Adrenal gland (tissue), 12 donors: Measurements from ENCODE around the gene OARD1. TPM values are rescaled to one million over a fixed set of nuclear protein-coding genes. Genes with fewer than 3 reads are reported as not detected.

Source experiments
- DNase-seq, 7 donors: peaks; one replicate each; pipeline ENCODE4 v3.0.0-alpha.2; 2019 to 2020
- H3K27ac ChIP-seq, 5 donors: fragments of 200-600 bp; sonication (generic) in 4 of 5; 1 replicate in 3 of 5; 2 replicates in 2 of 5; pipeline versions ENCODE4 v1.5.1 to v1.8.0; 2016 to 2020; ENCODE audit warnings: mild to moderate bottlenecking in 1 of 5
- H3K27me3 ChIP-seq: fragments of 200-600 bp; 2 replicates; pipeline ENCODE4 v1.8.0; 2021
- H3K36me3 ChIP-seq, 2 donors: fragments of 200-600 bp; replicated peaks in 1 of 2; 1 replicate in 1 of 2; 2 replicates in 1 of 2; pipeline versions ENCODE4 v1.5.1 to v1.8.0; 2018 to 2022
- H3K4me1 ChIP-seq, 2 donors: fragments of 200-600 bp; replicated peaks in 1 of 2; 1 replicate in 1 of 2; 2 replicates in 1 of 2; pipeline versions ENCODE4 v1.5.1 to v1.8.0; 2018 to 2021
- H3K4me3 ChIP-seq, 4 donors: fragments of 200-600 bp; sonication (generic) in 3 of 4; one replicate each; pipeline ENCODE4 v1.5.1; 2016 to 2018
- H3K9me3 ChIP-seq, 3 donors: fragments of 200-600 bp; sonication (generic) in 1 of 3; replicated peaks in 1 of 3; 1 replicate in 2 of 3; 2 replicates in 1 of 3; pipeline versions ENCODE4 v1.5.1 to v1.8.0; 2016 to 2021
- POLR2A ChIP-seq, 2 donors: fragments of 450-650 bp; IDR thresholded peaks; one replicate each; pipeline ENCODE4 v1.6.1; 2017; ENCODE audit warnings: antibody characterized with exemption in 2 of 2, mild to moderate bottlenecking in 2 of 2, moderate library complexity in 1 of 2
- WGBS, 4 donors: extraction: QIAGEN DNeasy Blood & Tissue Kit in 2 of 4; methylation state at CpG; one replicate each; pipeline versions ENCODE4 v1.1.5 to v1.1.7; 2013 to 2017; 5-methylcytosine and 5-hydroxymethylcytosine counted together
- intact Hi-C, 2 donors: fragments of 100-400 bp; cut with DNase I; formaldehyde crosslinking; loops; one replicate each; pipeline versions ENCODE4 v1.14.1 to v1.15.0; 2022 to 2023
- polyA plus RNA-seq, 3 donors: library from polyadenylated mRNA; stranded (reverse); fragments of 200-250 nt in 2 of 3; fragments of 350-450 nt in 1 of 3; fragmentation: Illumina TruSeq in 1 of 3; extraction: RNeasy Lipid Tissue Mini Kit (QIAGEN cat#74804) in 1 of 3; gene quantifications; one replicate each; pipeline ENCODE4 v1.2.3, GENCODE V29; 2013 to 2014
- total RNA-seq, 9 donors: library from RNA; depleted of rRNA in 4 of 9; stranded (reverse); fragments of >200 nt in 4 of 9; fragments of 120-200 nt in 1 of 9; fragmentation: NEBNext Ultra II Directional in 1 of 9; extraction: Animal tissue kit (Norgen Biotek cat#: 25700) in 1 of 9; gene quantifications; one replicate each; pipeline versions ENCODE4 v1.1.0 to v1.2.4, GENCODE V29; 2013 to 2023
- TF ChIP-seq, protein P1 (sequence below), 6 experiments: fragments of 450-650 bp in 4 of 6; fragments of 200-600 bp in 2 of 6; sonication (generic) in 1 of 6; IDR thresholded peaks; 1 replicate in 5 of 6; 2 replicates in 1 of 6; pipeline versions ENCODE4 v1.5.1 to v1.8.0; 2016 to 2021; ENCODE audit warnings: antibody characterized with exemption in 6 of 6, mild to moderate bottlenecking in 2 of 6, moderate library complexity in 1 of 6
- donor health status: healthy with polysubstance abuse.
- donor health status: Bipolar disorder and iron deficiency.
- donor health status: DM: yes; HTN: yes; CAD: no.
- donor health status: DM: no; HTN: no; CAD: no.
- donor health status: DM: no; HTN: no; CAD: no.
- donor health status: DM: yes; HTN: yes; CAD: no.

The OARD1 gene
- total and polyA plus RNA-seq, 12 donors, result 10.1 to 44.4 (median 24.1) TPM

GRCh38 chr6:41042226-41043055 lies 29.7 kb downstream of the OARD1 start, which contains the start of gene TSPO2:
Gene TSPO2, plus strand, starts transcription at chr6:41042467. Its CDS starts 519 bp downstream, at chr6:41042986.
- intact Hi-C loops, result no loop called here

DNA sequence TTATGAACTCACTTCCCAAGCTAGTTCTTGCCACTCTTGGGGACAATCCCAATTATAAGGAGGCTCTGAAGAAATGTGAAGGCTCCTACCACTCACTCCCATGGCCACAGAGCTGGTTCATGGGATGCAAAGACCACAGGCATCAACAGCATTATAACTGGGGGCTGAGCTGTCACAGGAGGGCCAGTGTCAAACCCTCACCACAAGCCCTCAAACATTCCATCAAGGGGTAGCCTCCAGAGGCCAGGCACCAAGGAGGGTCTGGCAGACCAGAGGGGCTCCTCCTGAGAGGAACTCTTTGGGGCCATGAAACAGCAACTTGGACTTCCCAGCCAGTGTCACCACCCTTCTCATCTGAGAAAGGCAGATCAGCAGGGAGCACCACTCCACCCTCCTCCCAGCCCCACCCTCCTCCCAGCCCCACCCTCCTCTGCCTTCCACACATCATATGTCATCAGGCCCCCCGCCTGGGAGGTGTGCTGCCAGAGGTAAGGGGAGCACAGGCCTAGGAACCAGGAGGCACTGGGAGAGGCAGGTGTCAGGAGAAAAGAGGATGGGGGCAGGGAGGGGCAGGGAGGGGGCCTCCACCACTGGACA lies 31.1 kb downstream of the OARD1 start:
- no peak for DNase-seq
- Histone ChIP-seq H3K27ac (no peak overlapping the region), H3K36me3 (no peaks in the 10 kb centered on the region), H3K27me3 (no peaks in the 10 kb centered on the region), H3K4me3 (no peak overlapping the region), H3K9me3 (no peaks in the 10 kb centered on the region), H3K4me1 (no peaks in the 10 kb centered on the region)
- intact Hi-C loops, result no loop called here
- WGBS, 4 donors, result 74 to 100% (median 80%) methylated on average over 1 of the region's 1 CpG
- TF ChIP-seq, protein P1, sequence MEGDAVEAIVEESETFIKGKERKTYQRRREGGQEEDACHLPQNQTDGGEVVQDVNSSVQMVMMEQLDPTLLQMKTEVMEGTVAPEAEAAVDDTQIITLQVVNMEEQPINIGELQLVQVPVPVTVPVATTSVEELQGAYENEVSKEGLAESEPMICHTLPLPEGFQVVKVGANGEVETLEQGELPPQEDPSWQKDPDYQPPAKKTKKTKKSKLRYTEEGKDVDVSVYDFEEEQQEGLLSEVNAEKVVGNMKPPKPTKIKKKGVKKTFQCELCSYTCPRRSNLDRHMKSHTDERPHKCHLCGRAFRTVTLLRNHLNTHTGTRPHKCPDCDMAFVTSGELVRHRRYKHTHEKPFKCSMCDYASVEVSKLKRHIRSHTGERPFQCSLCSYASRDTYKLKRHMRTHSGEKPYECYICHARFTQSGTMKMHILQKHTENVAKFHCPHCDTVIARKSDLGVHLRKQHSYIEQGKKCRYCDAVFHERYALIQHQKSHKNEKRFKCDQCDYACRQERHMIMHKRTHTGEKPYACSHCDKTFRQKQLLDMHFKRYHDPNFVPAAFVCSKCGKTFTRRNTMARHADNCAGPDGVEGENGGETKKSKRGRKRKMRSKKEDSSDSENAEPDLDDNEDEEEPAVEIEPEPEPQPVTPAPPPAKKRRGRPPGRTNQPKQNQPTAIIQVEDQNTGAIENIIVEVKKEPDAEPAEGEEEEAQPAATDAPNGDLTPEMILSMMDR (IDR thresholded peaks at IDR 0.05), result no peak
- TF ChIP-seq POLR2A (IDR thresholded peaks at IDR 0.05), result no peak

More at GRCh38 chr6:41042226-41043055, 29.7 kb downstream of the OARD1 start, which contains the start of gene TSPO2:
- no peak for TF ChIP-seq POLR2A (IDR thresholded peaks at IDR 0.05)
- TF ChIP-seq, protein P1 (IDR thresholded peaks at IDR 0.05), result no peak
- H3K27ac ChIP-seq, result no peak within 1 kb of the TSS
- no peaks in the 10 kb centered on the region for H3K9me3 ChIP-seq
- no peaks in the 10 kb centered on the region for H3K4me1 ChIP-seq
- no peaks in the 10 kb centered on the region for H3K36me3 ChIP-seq
- H3K4me3 ChIP-seq, result no peak within 1 kb of the TSS
- H3K27me3 ChIP-seq, result no peaks in the 10 kb centered on the region
- DNase-seq, result no peak
- WGBS, 4 donors, result 93 to 95% (median 93%) methylated on average over 9 to 10 of the region's 10 CpGs

GRCh38 chr6:41040101-41040939 lies 31.8 kb downstream of the OARD1 start:
- TF ChIP-seq, protein P1 (IDR thresholded peaks at IDR 0.05), result no peak
- no peak for TF ChIP-seq POLR2A (IDR thresholded peaks at IDR 0.05)
- intact Hi-C loops, result no loop called here
- Histone ChIP-seq H3K36me3 (no peaks in the 10 kb centered on the region), H3K27me3 (no peaks in the 10 kb centered on the region), H3K9me3 (no peaks in the 10 kb centered on the region), H3K27ac (no peak overlapping the region), H3K4me3 (no peak overlapping the region), H3K4me1 (no peaks in the 10 kb centered on the region)
- 64 to 81% (median 70%) methylated on average over 6 of the region's 6 CpGs for WGBS, 4 donors
- peak in 5 of 7 donors; percentile 26 to 60 (median 33) for DNase-seq
